HEK293 (cell line): Measurements from ENCODE around the gene DEPDC5.

Source experiments
- CTCF ChIA-PET: fragments of 350-600 bp; formaldehyde crosslinking; extraction: SDS; loops from one replicate; lab custom pipeline; 2021; ENCODE audit warnings: antibody characterized with exemption; lab: Yijun Ruan, JAX
- POLR2A ChIA-PET: fragments of 300-600 bp; formaldehyde crosslinking; extraction: SDS; loops from one replicate; lab custom pipeline; 2020; ENCODE audit warnings: antibody characterized with exemption, inconsistent platforms; lab: Yijun Ruan, JAX
- H3K27ac ChIP-seq: fragments of 200-500 bp; sonication (Bioruptor generic); 2 replicates; pipeline ENCODE4 v1.5.1; 2014; ENCODE audit warnings: low read depth, low read length, control low read depth, inconsistent platforms; ENCODE audit errors: extremely low read depth
- H3K36me3 ChIP-seq, 2 experiments: fragments of 200-500 bp in 1 of 2; sonication (Bioruptor generic) in 1 of 2; 1 replicate in 1 of 2; 2 replicates in 1 of 2; pipeline ENCODE4 v1.5.1; 2014 to 2017; ENCODE audit warnings: inconsistent platforms in 2 of 2, low read length in 2 of 2; ENCODE audit not compliant: control insufficient read depth in 2 of 2, insufficient read depth in 1 of 2
- H3K4me1 ChIP-seq: fragments of 200-500 bp; sonication (Bioruptor generic); 2 replicates; pipeline ENCODE4 v1.5.1; 2014; ENCODE audit warnings: mild to moderate bottlenecking, low read length, inconsistent platforms; ENCODE audit not compliant: control insufficient read depth, insufficient read depth
- H3K4me3 ChIP-seq: 2 replicates; pipeline ENCODE4 v1.5.1; 2011; ENCODE audit warnings: low read depth, mild to moderate bottlenecking, control low read depth, low read length, moderate library complexity
- H3K9me3 ChIP-seq: fragments of 200-500 bp; sonication (Bioruptor generic); 2 replicates; pipeline ENCODE4 v1.5.1; 2014; ENCODE audit warnings: low read depth, low read length, inconsistent platforms; ENCODE audit not compliant: control insufficient read depth, insufficient read depth
- ATF2 ChIP-seq: fragments of 450-650 bp; formaldehyde crosslinking; IDR thresholded peaks from 2 replicates; pipeline ENCODE4 v1.5.1; 2016; ENCODE audit warnings: missing biosample characterization, missing genetic modification characterization, low read depth
- MEIS1 ChIP-seq: sonication (generic); formaldehyde crosslinking; IDR thresholded peaks from 2 replicates; pipeline ENCODE4 v1.8.1; 2022; ENCODE audit warnings: missing genetic modification reagents, mild to moderate bottlenecking, borderline replicate concordance
- PBX3 ChIP-seq: sonication (generic); formaldehyde crosslinking; IDR thresholded peaks from 2 replicates; pipeline ENCODE4 v1.8.1; 2022; ENCODE audit warnings: mild to moderate bottlenecking, moderate library complexity, missing genetic modification reagents
- SCRT1 ChIP-seq: fragments of 450-650 bp; formaldehyde crosslinking; IDR thresholded peaks from 2 replicates; pipeline ENCODE4 v1.5.1; 2016; ENCODE audit warnings: missing biosample characterization, missing genetic modification characterization, borderline replicate concordance
- ZNF121 ChIP-seq: fragments of 450-650 bp; formaldehyde crosslinking; IDR thresholded peaks from 2 replicates; pipeline ENCODE4 v1.5.1; 2016; ENCODE audit warnings: missing biosample characterization, missing genetic modification characterization
- ZNF133 ChIP-seq: fragments of 450-650 bp; formaldehyde crosslinking; IDR thresholded peaks from 2 replicates; pipeline ENCODE4 v1.5.1; 2016; ENCODE audit warnings: missing biosample characterization, missing genetic modification characterization
- ZNF184 ChIP-seq: fragments of 450-650 bp; IDR thresholded peaks from 2 replicates; pipeline ENCODE4 v1.5.1; 2018; ENCODE audit warnings: missing biosample characterization, mild to moderate bottlenecking, missing genetic modification characterization
- ZNF223 ChIP-seq: fragments of 450-650 bp; formaldehyde crosslinking; IDR thresholded peaks from 2 replicates; pipeline ENCODE4 v1.5.1; 2016; ENCODE audit warnings: missing biosample characterization, missing genetic modification characterization
- ZNF26 ChIP-seq: fragments of 450-650 bp; formaldehyde crosslinking; IDR thresholded peaks from 2 replicates; pipeline ENCODE4 v1.5.1; 2016; ENCODE audit warnings: missing biosample characterization, missing genetic modification characterization
- ZNF350 ChIP-seq: fragments of 450-650 bp; formaldehyde crosslinking; IDR thresholded peaks from 2 replicates; pipeline ENCODE4 v1.5.0; 2017; ENCODE audit warnings: missing biosample characterization, mild to moderate bottlenecking, missing genetic modification characterization
- ZNF354C ChIP-seq: fragments of 450-650 bp; formaldehyde crosslinking; IDR thresholded peaks from 2 replicates; pipeline ENCODE4 v1.5.1; 2016; ENCODE audit warnings: missing biosample characterization, missing genetic modification characterization, low read depth, borderline replicate concordance
- ZNF37A ChIP-seq: fragments of 450-650 bp; IDR thresholded peaks from 2 replicates; pipeline ENCODE4 v1.5.1; 2018; ENCODE audit warnings: missing biosample characterization, missing genetic modification characterization
- ZNF426 ChIP-seq: fragments of 450-650 bp; formaldehyde crosslinking; IDR thresholded peaks from 2 replicates; pipeline ENCODE4 v1.5.1; 2017; ENCODE audit warnings: missing biosample characterization, missing genetic modification characterization, mild to moderate bottlenecking, inconsistent platforms, moderate library complexity
- ZNF529 ChIP-seq: fragments of 450-650 bp; formaldehyde crosslinking; IDR thresholded peaks from 2 replicates; pipeline ENCODE4 v1.5.1; 2017; ENCODE audit warnings: missing genetic modification characterization, missing biosample characterization; ENCODE audit not compliant: insufficient replicate concordance
- ZNF548 ChIP-seq: fragments of 450-650 bp; formaldehyde crosslinking; IDR thresholded peaks from 2 replicates; pipeline ENCODE4 v1.5.1; 2016; ENCODE audit warnings: missing biosample characterization, missing genetic modification characterization
- ZNF561 ChIP-seq: fragments of 450-650 bp; IDR thresholded peaks from 2 replicates; pipeline ENCODE4 v1.5.1; 2018; ENCODE audit warnings: missing biosample characterization, missing genetic modification characterization, borderline replicate concordance
- ZNF596 ChIP-seq: fragments of 450-650 bp; IDR thresholded peaks from 2 replicates; pipeline ENCODE4 v1.5.0; 2018; ENCODE audit warnings: missing biosample characterization, mild to moderate bottlenecking, missing genetic modification characterization, moderate library complexity
- ZNF626 ChIP-seq: fragments of 450-650 bp; sonication (Bioruptor Pico); formaldehyde crosslinking; IDR thresholded peaks from 2 replicates; pipeline ENCODE4 v1.5.1; 2018; ENCODE audit warnings: missing biosample characterization, missing genetic modification characterization, inconsistent platforms
- ZNF664 ChIP-seq: fragments of 450-650 bp; formaldehyde crosslinking; IDR thresholded peaks from 2 replicates; pipeline ENCODE4 v1.5.1; 2016; ENCODE audit warnings: missing biosample characterization, missing genetic modification characterization
- ZNF670 ChIP-seq: fragments of 450-650 bp; formaldehyde crosslinking; IDR thresholded peaks from 2 replicates; pipeline ENCODE4 v1.5.1; 2016; ENCODE audit warnings: missing biosample characterization, missing genetic modification characterization, low read depth
- ZSCAN18 ChIP-seq: fragments of 450-650 bp; formaldehyde crosslinking; IDR thresholded peaks from 2 replicates; pipeline ENCODE4 v1.5.1; 2016; ENCODE audit warnings: missing biosample characterization, missing genetic modification characterization
- ZSCAN23 ChIP-seq: fragments of 450-650 bp; formaldehyde crosslinking; IDR thresholded peaks from 2 replicates; pipeline ENCODE4 v1.5.1; 2016; ENCODE audit warnings: missing biosample characterization, missing genetic modification characterization
- ZSCAN30 ChIP-seq: fragments of 450-650 bp; IDR thresholded peaks from 2 replicates; pipeline ENCODE4 v1.5.1; 2018; ENCODE audit warnings: missing biosample characterization, mild to moderate bottlenecking, missing genetic modification characterization, moderate library complexity
- ZSCAN5A ChIP-seq: fragments of 450-650 bp; formaldehyde crosslinking; IDR thresholded peaks from 2 replicates; pipeline ENCODE4 v1.5.1; 2016; ENCODE audit warnings: missing biosample characterization, missing genetic modification characterization

Gene DEPDC5

GRCh38 chr22:31861226-31861840 lies 107.5 kb downstream of the DEPDC5 start:
- Histone ChIP-seq H3K36me3 (peaks cover 3 to 25% of the 10 kb centered on the region in 2 experiments; a peak in 2 of 3 replicates), H3K4me1 (peaks cover 4% of the 10 kb centered on the region), H3K9me3 (no peaks in the 10 kb centered on the region), H3K4me3 (no peak overlapping the region), H3K27ac (no peak overlapping the region)
- ChIA-PET CTCF (no interaction called here), POLR2A (interaction anchor here (0.7 kb wide), 1 partner anchor 9 kb away, joined by 4 read pairs; no protein-coding TSS in a partner anchor)
- TF ChIP-seq MEIS1 (CRISPR knock-in tag) = no peak
- TF ChIP-seq ZSCAN5A (tag by site-specific recombination) = no peak
- no peak for TF ChIP-seq ATF2 (tag by site-specific recombination)
- no peak for TF ChIP-seq ZSCAN30
- TF ChIP-seq ZNF529 (tag by site-specific recombination) = no peak
- no peak for TF ChIP-seq SCRT1 (tag by site-specific recombination)
- no peak for TF ChIP-seq ZNF350 (tag by site-specific recombination)
- TF ChIP-seq ZNF121 (tag by site-specific recombination) = no peak
- TF ChIP-seq ZNF548 = no peak
- no peak for TF ChIP-seq ZNF184 (tag by site-specific recombination)
- TF ChIP-seq ZNF626 (tag by site-specific recombination) = no peak
- no peak for TF ChIP-seq ZNF664 (tag by site-specific recombination)
- no peak for TF ChIP-seq ZNF670 (tag by site-specific recombination)

GRCh38 chr22:31866918-31867317 lies 113.1 kb downstream of the DEPDC5 start:
- TF ChIP-seq ZNF37A (tag by site-specific recombination) (0 out of 2 replicates have a peak, but pooled peaks have one; percentile 4), ZNF561 (no peak)
- Histone ChIP-seq H3K4me1 (peaks cover 6% of the 10 kb centered on the region; the same call in 1 of the 2 replicates), H3K36me3 (peaks cover 4 to 20% of the 10 kb centered on the region in 2 experiments; a peak in 2 of 3 replicates), H3K9me3 (no peaks in the 10 kb centered on the region), H3K27ac (no peak overlapping the region), H3K4me3 (no peak overlapping the region)
- ChIA-PET CTCF (no interaction called here), POLR2A (no interaction called here)

GRCh38 chr22:31867386-31868153 lies 113.8 kb downstream of the DEPDC5 start:
- Histone ChIP-seq H3K4me1 (peaks cover 6% of the 10 kb centered on the region; the same call in 1 of the 2 replicates), H3K27ac (no peak overlapping the region), H3K36me3 (peaks cover 4 to 25% of the 10 kb centered on the region in 2 experiments; a peak in 2 of 3 replicates), H3K9me3 (no peaks in the 10 kb centered on the region), H3K4me3 (no peak overlapping the region)
- ChIA-PET CTCF (interaction anchor here (1.3 kb wide), 1 partner anchor 103 kb away, joined by 3 read pairs; no protein-coding TSS in a partner anchor), POLR2A (no interaction called here)
- TF ChIP-seq PBX3 (CRISPR knock-in tag) (no peak), ZNF223 (no peak), ZNF596 (tag by site-specific recombination) (no peak), ZNF426 (tag by site-specific recombination) (no peak), ZSCAN18 (no peak), ZNF133 (no peak), ZSCAN23 (no peak), ZNF354C (tag by site-specific recombination) (no peak), ZNF26 (tag by site-specific recombination) (no peak)
